Caco-2 (cell line): ENCODE data around the gene PHLPP1. TPM values are rescaled to one million over a fixed set of nuclear protein-coding genes. Genes with fewer than 3 reads are reported as not detected.

Experiments
- BruUV-seq: library from RNA; stranded (reverse); fragments of 400-500 nt; replicated peaks from 2 replicates; lab custom pipeline; 2021; lab: Mats Ljungman, UMichigan
- CTCF ChIA-PET: fragments of 300-600 bp; sonication (Branson Sonifier 250); formaldehyde crosslinking; loops from one replicate; lab custom pipeline; 2022; ENCODE audit warnings: antibody characterized with exemption; lab: Charles Lee
- POLR2A ChIA-PET: fragments of 300-600 bp; sonication (Branson Sonifier 250); formaldehyde crosslinking; loops from one replicate; lab custom pipeline; 2022; ENCODE audit warnings: antibody characterized with exemption; lab: Charles Lee
- DNase-seq, 2 experiments: peaks; one replicate each; pipeline versions ENCODE4 v3.0.0 to v3.0.0-alpha.2; 2020 to 2022
- H3K27me3 ChIP-seq: replicated peaks from 2 replicates; pipeline ENCODE4 v1.6.0; 2011; ENCODE audit warnings: low read length; ENCODE audit not compliant: control insufficient read depth, insufficient read depth
- H3K36me3 ChIP-seq: 2 replicates; pipeline ENCODE4 v1.5.1; 2011; ENCODE audit warnings: low read length; ENCODE audit not compliant: control insufficient read depth, insufficient read depth
- H3K4me1 ChIP-seq: fragments of 250-450 bp; sonication (Bioruptor Pico); 2 replicates; pipeline ENCODE4 v1.5.1; 2020; ENCODE audit warnings: mild to moderate bottlenecking
- H3K4me3 ChIP-seq: 2 replicates; pipeline ENCODE4 v1.5.1; 2011; ENCODE audit warnings: low read depth, mild to moderate bottlenecking, control low read depth, low read length
- H3K9me3 ChIP-seq: fragments of 250-450 bp; sonication (Bioruptor Pico); 2 replicates; pipeline ENCODE4 v1.5.1; 2020; ENCODE audit warnings: mild to moderate bottlenecking, moderate library complexity
- H3K27ac Mint-ChIP-seq: one replicate; pipeline ENCODE4 v1.8.0; 2022; ENCODE audit warnings: mixed read lengths; ENCODE audit not compliant: unreplicated experiment
- H3K27me3 Mint-ChIP-seq: one replicate; pipeline ENCODE4 v1.8.0; 2022; ENCODE audit warnings: mixed read lengths; ENCODE audit not compliant: insufficient read depth, unreplicated experiment
- H3K36me3 Mint-ChIP-seq: one replicate; pipeline ENCODE4 v1.8.0; 2022; ENCODE audit warnings: mild to moderate bottlenecking, mixed read lengths; ENCODE audit not compliant: insufficient read depth, unreplicated experiment
- H3K4me1 Mint-ChIP-seq: one replicate; pipeline ENCODE4 v1.8.0; 2022; ENCODE audit warnings: low read depth, mixed read lengths; ENCODE audit not compliant: unreplicated experiment
- H3K4me3 Mint-ChIP-seq: one replicate; pipeline ENCODE4 v1.8.0; 2022; ENCODE audit warnings: mild to moderate bottlenecking, moderate library complexity, mixed read lengths; ENCODE audit not compliant: unreplicated experiment
- H3K9me3 Mint-ChIP-seq: one replicate; pipeline ENCODE4 v1.8.0; 2022; ENCODE audit warnings: mixed read lengths; ENCODE audit not compliant: unreplicated experiment
- CTCF ChIP-seq, 2 experiments: fragments of 200-600 bp in 1 of 2; IDR thresholded peaks; 1 replicate in 1 of 2; 2 replicates in 1 of 2; pipeline versions ENCODE4 v1.5.1 to v1.8.0; 2011 to 2022; ENCODE audit warnings: antibody characterized with exemption in 1 of 2, control low read depth in 1 of 2, inconsistent platforms in 1 of 2, low read depth in 1 of 2, low read length in 1 of 2, mild to moderate bottlenecking in 1 of 2, moderate library complexity in 1 of 2; ENCODE audit not compliant: insufficient read depth in 1 of 2, severe bottlenecking in 1 of 2, unreplicated experiment in 1 of 2
- intact Hi-C: fragments of 100-400 bp; cut with micrococcal nuclease; formaldehyde crosslinking; loops from one replicate; pipeline ENCODE4 v1.10.0; 2022; ENCODE audit not compliant: unreplicated experiment
- total RNA-seq: library from RNA; stranded (reverse); gene quantifications from 2 replicates; pipeline ENCODE4 v1.2.3, GENCODE V29; 2022

Gene PHLPP1
- total RNA-seq, 1 experiment from 2014 or later = 20.1 TPM

GRCh38 chr18:62767836-62768557, 52.7 kb downstream of the PHLPP1 start:
- Mint-ChIP-seq H3K36me3 (peaks cover 9% of the 10 kb centered on the region), H3K4me1 (peaks cover 7% of the 10 kb centered on the region), H3K27me3 (no peaks in the 10 kb centered on the region), H3K4me3 (no peak overlapping the region), H3K27ac (no peak overlapping the region), H3K9me3 (no peaks in the 10 kb centered on the region)
- no TSS peak for BruUV-seq
- Histone ChIP-seq H3K4me1 (peaks cover 2% of the 10 kb centered on the region; the same call in 1 of the 2 replicates), H3K4me3 (no peak overlapping the region), H3K36me3 (no peaks in the 10 kb centered on the region), H3K9me3 (no peaks in the 10 kb centered on the region), H3K27me3 (no peaks in the 10 kb centered on the region)
- intact Hi-C loops = no loop called here
- ChIA-PET CTCF (no interaction called here), POLR2A (no interaction called here)
- no peak for TF ChIP-seq CTCF (IDR thresholded peaks at IDR 0.05; ENCODE audit: insufficient read depth in 1 of 2, low read depth in 1 of 2, low read length in 1 of 2, severe bottlenecking in 1 of 2, unreplicated experiment in 1 of 2)
- no peak for DNase-seq

- POLR2A ChIA-PET = no interaction called here
Observed at GRCh38 chr18:62768558-62768943, 53.2 kb downstream of the PHLPP1 start.

GRCh38 chr18:62769216-62769615, 53.9 kb downstream of the PHLPP1 start:
- peaks cover 7% of the 10 kb centered on the region for H3K4me1 Mint-ChIP-seq

More at GRCh38 chr18:62768558-62768943, 53.2 kb downstream of the PHLPP1 start:
- no peaks in the 10 kb centered on the region for H3K27me3 Mint-ChIP-seq
- no TSS peak for BruUV-seq
- no peaks in the 10 kb centered on the region for H3K9me3 Mint-ChIP-seq
- H3K4me1 Mint-ChIP-seq = peaks cover 7% of the 10 kb centered on the region
- peaks cover 9% of the 10 kb centered on the region for H3K36me3 Mint-ChIP-seq
- Histone ChIP-seq H3K36me3 (no peaks in the 10 kb centered on the region), H3K4me1 (peaks cover 4% of the 10 kb centered on the region; the same call in 1 of the 2 replicates), H3K27me3 (no peaks in the 10 kb centered on the region), H3K4me3 (no peak overlapping the region), H3K9me3 (no peaks in the 10 kb centered on the region)
- no peak overlapping the region for H3K4me3 Mint-ChIP-seq
- DNase-seq = no peak
- CTCF ChIA-PET = no interaction called here
- intact Hi-C loops = no loop called here
- no peak for TF ChIP-seq CTCF (IDR thresholded peaks at IDR 0.05; ENCODE audit: insufficient read depth in 1 of 2, low read depth in 1 of 2, low read length in 1 of 2, severe bottlenecking in 1 of 2, unreplicated experiment in 1 of 2)
- H3K27ac Mint-ChIP-seq = no peak overlapping the region

More at GRCh38 chr18:62769216-62769615, 53.9 kb downstream of the PHLPP1 start:
- CTCF ChIA-PET = no interaction called here
- no peaks in the 10 kb centered on the region for H3K9me3 Mint-ChIP-seq
- no peak for TF ChIP-seq CTCF (IDR thresholded peaks at IDR 0.05; ENCODE audit: insufficient read depth in 1 of 2, low read depth in 1 of 2, low read length in 1 of 2, severe bottlenecking in 1 of 2, unreplicated experiment in 1 of 2)
- Histone ChIP-seq H3K9me3 (no peaks in the 10 kb centered on the region), H3K4me3 (no peak overlapping the region), H3K27me3 (no peaks in the 10 kb centered on the region), H3K36me3 (no peaks in the 10 kb centered on the region), H3K4me1 (peaks cover 4% of the 10 kb centered on the region; the same call in 1 of the 2 replicates)
- no TSS peak for BruUV-seq
- no peak overlapping the region for H3K4me3 Mint-ChIP-seq
- DNase-seq = no peak
- intact Hi-C loops = no loop called here
- peaks cover 9% of the 10 kb centered on the region for H3K36me3 Mint-ChIP-seq
- no peaks in the 10 kb centered on the region for H3K27me3 Mint-ChIP-seq
- H3K27ac Mint-ChIP-seq = no peak overlapping the region
- POLR2A ChIA-PET = no interaction called here
